Activated CD4-positive, alpha-beta T cell treated with anti-CD3 and anti-CD28 coated beads, Interleukin-2, Interleukin-6, amounts not matched to agents 100 ng/mL and 50 ng/mL, durations not matched to agents 16 hours and 8 hours (primary cell): ENCODE data around the gene ADGRF4.
A peak's percentile ranks its signal among the peaks of the same experiment; 100 is the strongest.

ENCODE experiments used
- DNase-seq: peaks from one replicate; pipeline ENCODE4 v3.0.0-alpha.2; 2020

ADGRF4 gene

DNA sequence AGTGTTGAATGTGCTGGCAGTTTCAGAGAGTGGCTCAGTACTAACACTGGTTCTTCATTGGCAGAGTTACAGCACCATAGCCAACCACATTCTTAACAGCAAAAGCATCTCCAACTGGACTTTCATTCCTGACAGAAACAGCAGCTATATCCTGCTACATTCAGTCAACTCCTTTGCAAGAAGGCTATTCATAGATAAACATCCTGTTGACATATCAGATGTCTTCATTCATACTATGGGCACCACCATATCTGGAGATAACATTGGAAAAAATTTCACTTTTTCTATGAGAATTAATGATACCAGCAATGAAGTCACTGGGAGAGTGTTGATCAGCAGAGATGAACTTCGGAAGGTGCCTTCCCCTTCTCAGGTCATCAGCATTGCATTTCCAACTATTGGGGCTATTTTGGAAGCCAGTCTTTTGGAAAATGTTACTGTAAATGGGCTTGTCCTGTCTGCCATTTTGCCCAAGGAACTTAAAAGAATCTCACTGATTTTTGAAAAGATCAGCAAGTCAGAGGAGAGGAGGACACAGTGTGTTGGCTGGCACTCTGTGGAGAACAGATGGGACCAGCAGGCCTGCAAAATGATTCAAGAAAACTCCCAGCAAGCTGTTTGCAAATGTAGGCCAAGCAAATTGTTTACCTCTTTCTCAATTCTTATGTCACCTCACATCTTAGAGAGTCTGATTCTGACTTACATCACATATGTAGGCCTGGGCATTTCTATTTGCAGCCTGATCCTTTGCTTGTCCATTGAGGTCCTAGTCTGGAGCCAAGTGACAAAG lies 17.0 kb upstream of the ADGRF4 start:
- no peak for DNase-seq

DNA sequence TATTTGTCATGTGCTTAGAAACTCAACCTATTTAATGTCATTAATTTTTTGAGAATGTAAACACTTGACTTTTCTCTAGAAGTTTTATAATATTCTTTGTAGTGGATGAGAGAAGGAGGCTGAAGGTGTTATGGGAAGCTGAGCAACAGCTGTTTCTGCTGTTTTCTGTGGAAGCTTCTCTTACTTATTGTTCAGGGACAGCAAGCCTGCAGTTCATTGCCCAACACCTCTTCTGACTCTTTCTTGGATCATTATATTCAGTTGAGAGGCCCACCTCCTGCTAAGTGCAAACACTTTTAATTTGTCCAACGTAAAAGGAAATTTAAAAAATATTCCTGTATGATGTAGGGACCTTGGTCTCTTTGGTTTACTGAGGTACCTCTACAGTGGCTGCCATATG lies 12.0 kb upstream of the ADGRF4 start:
- DNase-seq: no peak

DNA sequence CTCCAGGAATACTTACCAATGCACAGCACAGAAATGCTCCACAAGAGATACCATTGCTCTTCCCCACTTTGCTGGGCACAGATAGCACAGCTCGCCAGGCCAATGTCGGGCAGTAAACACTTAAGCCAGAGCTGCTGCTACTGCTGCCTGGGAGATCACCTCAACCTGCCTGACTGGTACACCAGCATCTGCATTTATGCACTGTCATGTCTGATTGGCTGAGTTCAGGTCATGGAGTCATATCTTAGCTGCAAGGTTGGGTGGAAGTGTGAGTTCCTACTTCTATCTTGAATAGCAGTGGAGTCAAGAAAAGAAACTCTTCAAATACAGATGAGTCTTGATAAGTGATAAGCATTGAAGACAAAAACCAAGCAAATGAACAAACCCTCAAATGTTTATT lies 10.9 kb upstream of the ADGRF4 start:
- DNase-seq: no peak

DNA sequence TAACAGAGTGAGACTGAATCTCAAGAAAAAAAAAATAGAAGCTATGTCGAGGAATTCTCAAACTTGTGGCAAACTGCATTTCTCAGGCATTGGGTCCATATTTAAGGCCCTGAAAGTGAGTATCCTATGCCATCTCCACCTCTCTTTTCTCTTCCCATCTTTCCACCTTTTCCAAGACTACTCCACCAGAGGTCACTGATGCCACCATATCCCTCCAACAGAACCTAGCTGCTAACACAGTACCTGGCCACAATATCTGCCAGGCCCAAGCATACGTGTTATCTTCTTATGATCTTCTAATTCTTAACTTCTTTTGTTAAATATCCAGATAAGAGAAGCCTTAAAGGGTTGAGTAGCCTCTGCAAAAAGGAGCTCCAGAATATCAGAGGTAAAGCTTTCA lies 8.2 kb upstream of the ADGRF4 start:
- no peak for DNase-seq

DNA sequence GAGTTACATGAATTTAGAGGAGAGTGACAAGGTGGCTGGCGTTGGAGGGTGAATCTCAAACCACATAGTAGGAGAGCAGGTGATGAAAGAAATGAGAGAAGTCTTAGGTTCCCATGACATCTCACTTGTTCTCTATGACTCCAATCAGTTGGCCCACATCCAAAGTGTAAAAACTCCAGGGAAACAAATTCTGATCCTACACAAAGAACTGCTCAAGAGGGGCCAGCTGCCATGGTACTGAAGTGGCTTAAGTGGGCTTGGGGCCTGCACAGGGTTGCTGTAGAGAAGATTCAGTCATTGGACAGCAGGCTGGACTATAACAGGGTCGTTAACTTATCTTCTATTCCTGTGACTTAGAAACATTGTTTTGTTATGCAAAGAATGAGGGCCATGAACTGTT lies 7.6 kb upstream of the ADGRF4 start:
- DNase-seq: no peak

DNA sequence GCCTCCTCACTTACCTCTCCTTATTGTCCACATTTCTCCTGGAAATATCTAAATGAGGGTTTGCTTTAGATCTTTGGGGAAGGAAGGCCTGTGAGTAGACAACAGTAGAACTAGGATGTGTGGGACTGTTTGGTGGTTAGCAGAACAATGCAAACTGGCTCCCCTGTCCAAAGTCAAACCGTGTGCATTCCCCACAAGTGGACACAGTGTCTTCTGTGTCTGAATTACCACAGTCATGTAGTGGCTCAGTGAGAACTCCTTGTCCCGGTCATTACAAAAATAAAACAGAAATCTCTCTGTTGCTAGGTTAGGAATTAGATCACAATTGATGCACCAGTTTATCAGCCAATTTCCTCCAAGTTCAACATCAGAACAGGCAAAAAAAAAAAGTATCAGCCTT lies 455 bp upstream of the ADGRF4 start:
- DNase-seq: no peak

DNA sequence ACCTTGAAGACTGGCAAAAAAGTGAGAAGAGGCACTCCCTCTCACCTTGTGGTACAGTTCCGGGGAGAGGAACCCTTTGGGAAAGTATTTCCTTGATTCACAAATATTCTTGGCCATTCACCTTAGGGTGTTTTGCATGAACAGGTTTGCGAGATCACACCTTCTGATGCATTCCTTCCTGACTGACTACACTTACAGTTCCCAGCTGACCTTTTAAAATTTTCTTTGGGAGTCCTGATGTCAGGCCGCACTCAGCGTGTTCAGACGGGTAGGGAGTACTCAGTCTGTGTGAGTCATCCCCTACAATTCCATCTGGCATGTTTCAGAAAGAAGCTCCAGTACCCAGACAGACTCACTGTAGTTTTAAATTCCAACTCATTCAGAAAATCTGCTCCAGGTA lies 1.7 kb downstream of the ADGRF4 start:
- no peak for DNase-seq

DNA sequence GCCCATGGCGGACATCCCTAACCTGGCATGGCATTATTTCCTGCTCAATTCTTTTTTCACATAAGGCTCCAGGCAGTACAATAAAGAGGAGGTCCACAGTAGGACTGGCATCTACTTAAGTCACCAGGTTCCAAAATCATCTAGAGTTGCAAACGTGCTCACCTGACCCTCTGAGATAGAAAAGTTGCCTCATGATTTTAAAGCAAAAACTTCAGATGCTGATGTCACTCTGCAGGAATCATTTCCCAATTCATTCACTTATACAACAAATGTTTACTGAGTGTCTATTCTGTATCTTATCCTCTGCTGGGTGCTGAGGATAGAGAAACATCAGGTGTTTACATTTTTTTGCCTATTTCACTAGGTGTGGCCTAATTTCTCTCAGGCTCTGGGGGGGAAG lies 2.2 kb downstream of the ADGRF4 start:
- DNase-seq: no peak

DNA sequence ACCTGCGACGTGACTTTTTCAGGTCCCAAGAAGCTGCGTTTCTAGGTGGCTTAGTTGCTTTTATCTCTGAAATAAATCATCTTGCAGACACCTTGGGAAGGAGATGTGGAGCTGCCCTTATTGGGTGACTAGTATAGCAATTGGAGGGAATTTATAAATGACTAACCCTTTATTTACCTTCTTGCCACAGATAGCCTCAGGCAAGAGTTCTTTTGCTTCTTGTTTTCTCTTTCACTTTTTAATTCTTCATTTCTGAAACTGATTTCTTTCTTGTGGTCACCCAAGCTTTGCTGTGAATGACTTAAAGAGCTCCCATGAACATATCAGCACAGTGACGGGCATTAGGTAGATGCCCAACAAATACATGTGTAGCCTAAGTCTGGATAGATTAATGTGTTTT lies 3.0 kb downstream of the ADGRF4 start:
- DNase-seq: peak; percentile 6

DNA sequence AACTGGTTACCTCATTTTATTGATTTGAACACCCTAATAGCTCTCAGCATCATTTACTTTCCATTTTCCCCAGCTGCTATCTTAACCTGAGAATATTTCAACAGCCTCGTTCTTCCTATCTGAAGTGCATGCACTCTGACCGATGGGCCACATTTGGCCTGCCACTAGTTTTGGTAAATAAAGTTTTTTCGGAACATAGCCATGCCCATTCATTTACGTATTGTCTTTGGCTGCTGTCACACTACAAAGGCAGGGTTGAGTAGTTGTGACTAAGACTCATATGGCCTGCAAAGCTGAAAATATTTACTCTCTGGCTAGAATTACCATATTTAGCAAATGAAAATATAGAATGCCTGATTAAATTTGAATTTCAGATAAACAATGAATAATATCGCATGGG lies 10.8 kb downstream of the ADGRF4 start:
- no peak for DNase-seq

DNA sequence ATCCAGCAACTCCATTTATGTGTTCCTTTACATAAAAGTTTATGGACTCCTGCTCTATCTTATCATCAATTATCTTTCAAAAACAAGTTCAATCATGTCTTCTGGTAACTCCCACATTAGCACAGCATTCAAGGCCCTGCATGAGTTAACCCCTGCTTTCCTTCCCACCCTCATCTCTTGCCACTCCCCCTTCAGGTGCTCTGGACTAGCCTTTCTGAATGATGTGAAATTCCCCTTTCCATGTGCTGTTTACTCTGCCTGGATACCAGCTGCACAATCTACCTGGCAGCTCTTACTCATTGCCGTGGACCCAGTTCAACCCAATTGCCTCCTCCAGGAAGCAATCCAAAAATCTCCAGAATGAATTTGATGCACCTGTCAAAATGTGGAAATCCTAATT lies 11.9 kb downstream of the ADGRF4 start:
- no peak for DNase-seq

DNA sequence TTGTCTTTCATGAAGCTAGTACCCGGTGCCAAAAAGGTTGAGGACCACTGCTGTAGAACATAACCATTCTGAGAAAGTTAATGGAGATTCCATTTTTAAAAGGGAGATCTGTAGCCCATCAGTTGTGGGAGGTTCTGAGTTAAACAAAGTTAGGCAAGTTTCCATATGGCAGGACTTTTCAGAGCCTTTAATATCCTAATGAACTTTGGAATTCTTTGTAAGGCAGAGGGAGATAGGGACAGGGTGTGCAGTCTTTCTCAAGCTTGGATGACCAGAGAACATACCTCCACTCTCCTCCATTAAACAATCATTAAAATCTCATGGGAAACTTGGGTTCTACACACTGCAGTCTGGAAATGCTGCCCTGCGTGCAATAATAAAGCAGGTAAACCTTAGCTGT lies 14.8 kb downstream of the ADGRF4 start:
- no peak for DNase-seq

DNA sequence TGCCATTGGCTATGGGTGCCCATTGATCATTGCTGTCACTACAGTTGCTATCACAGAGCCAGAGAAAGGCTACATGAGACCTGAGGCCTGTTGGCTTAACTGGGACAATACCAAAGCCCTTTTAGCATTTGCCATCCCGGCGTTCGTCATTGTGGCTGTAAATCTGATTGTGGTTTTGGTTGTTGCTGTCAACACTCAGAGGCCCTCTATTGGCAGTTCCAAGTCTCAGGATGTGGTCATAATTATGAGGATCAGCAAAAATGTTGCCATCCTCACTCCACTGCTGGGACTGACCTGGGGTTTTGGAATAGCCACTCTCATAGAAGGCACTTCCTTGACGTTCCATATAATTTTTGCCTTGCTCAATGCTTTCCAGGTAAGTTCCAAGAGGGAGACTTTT lies 16.4 kb downstream of the ADGRF4 start:
- DNase-seq: peak; percentile 1

DNA sequence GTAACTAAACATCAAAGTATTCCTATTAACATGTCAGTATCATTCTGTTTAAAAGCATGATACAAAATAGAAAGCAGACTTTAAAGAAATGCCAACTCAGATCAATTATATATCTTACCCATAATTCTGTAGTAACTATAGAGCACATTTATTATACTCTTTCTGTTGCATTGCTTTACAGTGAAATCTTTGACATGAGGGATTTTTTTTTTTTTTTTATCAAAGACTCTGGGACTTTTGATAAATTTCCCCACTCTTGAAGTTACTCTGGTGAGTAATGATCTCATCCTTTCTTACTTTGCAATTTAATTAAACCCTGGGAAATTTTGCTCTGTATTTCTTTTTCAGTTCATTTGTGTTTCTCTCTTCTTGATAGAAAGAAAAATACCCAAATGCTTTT lies 17.4 kb downstream of the ADGRF4 start:
- no peak for DNase-seq

DNA sequence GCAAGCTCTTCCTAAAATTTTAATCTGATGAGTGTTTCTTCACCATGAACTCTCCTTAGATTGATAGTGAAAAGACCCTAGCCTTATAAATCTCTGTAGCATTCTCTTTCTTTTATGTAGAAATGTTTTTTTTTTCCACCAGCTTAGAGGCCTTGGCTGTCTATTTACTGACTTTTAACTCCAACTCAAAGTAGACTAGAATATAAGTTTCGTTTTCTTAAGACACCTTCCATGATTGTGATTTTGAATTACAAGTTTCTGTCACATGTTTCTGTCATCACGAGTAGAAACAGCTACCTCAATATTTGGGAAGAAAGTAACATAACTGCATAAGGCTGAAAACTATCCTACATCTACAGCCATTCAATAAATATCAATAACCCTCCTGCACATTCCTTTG lies 17.8 kb downstream of the ADGRF4 start:
- no peak for DNase-seq

DNA sequence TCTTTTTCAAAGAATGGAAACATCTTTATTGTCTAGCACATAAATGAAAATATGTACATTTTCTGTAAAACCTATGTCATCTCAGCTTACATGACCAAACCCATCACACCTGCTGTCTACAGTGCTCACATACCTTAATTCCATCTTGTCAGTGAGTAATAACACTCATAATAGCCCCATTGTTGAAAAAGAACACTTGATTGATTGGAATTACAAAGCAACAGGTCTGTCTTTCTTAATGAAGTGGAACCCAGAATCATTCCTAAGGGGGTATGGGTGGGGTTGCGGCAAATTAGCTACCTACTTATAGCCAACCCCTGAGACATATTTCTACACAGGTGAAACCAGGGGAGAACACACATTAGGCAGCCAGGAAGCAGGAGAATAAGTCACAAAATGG lies 20.2 kb downstream of the ADGRF4 start:
- DNase-seq: no peak

DNA sequence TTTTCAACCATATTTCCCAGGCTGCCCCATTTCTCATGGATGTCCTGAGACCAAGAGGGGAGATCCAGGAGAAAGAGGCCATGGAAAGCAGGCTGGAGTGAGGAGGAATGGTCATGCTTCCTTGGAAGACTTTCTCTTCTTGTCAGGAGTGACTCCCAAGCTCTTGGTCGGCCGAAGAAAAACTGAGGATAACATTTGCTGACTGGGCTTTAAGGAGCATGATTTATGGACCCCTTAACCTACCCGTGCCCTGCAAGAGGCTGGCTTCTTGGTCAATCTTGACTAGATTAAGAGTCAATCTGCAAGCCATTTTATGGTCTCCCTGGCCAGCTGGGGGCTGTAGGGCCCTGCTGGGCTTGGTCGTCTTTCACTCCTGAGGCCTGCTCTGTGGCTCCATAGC lies 22.8 kb downstream of the ADGRF4 start:
- DNase-seq: no peak

DNA sequence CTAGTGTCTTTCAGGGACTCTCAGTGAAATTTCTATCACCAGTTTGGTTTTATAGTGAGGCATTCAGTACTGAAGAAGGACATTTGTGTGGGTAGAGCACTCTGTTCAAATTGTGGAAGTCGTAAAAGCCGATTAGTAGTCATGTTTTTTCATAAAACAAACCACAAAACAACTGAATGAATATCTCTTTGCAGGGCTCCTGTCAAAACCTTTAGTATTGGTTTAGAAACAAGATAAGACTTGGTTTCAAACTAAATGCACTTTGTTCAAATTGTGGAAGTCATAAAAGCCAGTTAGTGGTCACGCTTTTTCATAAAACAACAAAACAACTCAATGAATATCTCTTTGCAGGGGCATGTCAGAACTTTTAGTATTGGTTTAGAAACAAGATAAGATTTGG lies 23.8 kb downstream of the ADGRF4 start:
- no peak for DNase-seq

DNA sequence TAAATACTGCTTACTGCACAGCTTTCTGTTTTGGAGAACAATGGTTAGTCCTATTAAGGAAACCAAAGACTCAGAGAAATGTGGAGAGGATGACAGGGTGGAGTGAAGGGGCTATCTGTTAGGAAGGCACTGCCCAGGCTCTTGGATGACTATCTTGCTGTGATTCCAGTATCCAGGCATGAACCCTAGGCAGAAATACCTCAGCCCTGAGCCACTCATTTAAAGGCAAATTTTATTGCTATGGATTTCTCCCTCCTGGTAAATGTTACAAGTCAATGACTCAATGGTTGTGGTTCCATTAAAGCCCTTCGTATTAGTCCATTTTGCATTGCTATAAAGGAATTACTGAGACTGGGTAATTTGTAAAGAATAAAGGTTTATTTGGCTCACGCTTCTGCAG lies 25.9 kb downstream of the ADGRF4 start:
- DNase-seq: no peak

DNA sequence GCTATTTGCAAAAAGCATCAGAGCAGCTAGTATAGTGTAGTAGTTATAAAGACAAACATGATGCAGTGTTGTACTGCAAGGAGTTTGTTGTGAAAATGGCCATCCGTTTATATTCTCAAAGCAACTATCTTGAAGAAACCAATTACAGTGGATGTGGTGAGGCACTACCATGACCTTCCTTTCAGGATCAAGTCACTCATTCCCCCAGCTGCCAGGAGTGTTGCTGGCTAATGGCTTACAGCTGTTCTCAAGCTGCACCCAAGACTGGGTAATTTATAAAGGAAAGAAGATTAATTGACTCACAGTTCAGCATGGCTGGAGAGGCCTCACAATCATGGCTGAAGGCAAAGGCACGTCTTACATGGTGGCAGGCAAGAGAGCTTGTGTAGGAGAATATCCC lies 29.0 kb downstream of the ADGRF4 start:
- no peak for DNase-seq

DNA sequence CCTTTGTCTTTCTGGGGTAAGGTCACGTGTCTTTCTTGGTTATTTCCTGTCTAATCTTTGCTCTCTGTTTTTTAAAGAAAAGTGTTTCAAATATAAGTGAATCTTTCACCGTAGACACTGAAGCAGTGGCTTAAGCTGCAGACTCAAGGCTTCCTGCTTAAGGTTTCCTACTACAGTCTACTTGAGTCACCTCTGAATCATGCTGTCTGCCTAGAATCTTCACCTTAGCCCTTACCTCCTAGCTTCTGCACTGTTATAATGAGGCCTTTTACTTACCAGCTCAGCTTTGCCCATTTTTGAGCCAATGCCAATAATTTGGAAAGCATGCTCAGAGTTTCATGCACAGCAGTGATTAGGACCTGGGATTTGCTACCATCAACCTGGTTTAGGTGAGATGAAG lies 30.6 kb downstream of the ADGRF4 start:
- DNase-seq: no peak

DNA sequence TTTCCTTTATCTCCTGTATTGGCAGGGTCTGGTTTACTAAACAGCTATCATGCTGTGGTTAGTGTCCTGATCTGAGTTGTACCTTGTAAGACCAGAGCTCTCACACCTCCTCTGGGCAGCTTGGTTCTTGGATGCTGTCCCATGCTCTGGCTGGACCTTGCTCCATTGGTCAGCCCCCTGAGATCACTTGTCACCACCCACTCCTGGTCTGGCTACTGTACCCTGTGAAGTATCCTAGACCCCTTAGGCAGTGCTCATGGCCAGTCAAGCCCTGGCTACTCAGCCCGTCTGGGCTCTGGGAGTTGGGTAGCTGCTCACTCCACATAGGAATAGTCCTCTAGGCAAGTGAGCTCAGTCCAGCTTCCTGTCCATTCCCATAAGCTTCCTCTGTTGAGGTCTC lies 31.1 kb downstream of the ADGRF4 start:
- no peak for DNase-seq

DNA sequence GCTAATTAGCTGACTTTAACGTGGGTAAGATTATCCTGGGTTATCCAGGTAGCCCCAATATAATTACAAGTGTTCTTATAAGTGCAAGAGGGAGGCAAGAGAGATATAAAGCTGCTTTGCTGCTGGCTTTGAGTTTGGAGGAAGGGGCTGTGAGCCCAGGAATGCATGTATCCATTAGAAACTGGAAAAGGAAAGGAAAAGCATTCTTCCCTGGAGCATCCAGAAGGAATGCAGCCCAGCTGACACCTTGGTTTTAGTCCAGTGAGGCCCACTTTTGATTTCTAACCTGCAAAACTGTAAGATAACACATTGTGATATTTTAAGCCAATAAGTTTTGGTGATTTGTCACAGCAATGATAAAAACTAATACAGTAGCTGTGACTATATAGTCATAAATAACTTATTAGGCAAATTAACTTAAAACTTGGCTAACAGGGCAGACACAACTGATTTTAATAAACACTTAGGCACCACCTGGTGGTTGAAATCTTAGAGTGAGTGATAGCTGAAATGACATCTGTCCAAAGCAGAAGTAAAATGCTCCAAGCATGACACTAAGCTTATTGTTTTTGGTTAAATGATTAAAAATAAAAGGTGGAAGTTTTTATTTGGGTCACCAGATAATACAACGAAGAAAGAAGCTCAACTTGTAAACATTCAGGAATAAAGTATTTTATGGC lies 35.6 kb downstream of the ADGRF4 start:
- no peak for DNase-seq

DNA sequence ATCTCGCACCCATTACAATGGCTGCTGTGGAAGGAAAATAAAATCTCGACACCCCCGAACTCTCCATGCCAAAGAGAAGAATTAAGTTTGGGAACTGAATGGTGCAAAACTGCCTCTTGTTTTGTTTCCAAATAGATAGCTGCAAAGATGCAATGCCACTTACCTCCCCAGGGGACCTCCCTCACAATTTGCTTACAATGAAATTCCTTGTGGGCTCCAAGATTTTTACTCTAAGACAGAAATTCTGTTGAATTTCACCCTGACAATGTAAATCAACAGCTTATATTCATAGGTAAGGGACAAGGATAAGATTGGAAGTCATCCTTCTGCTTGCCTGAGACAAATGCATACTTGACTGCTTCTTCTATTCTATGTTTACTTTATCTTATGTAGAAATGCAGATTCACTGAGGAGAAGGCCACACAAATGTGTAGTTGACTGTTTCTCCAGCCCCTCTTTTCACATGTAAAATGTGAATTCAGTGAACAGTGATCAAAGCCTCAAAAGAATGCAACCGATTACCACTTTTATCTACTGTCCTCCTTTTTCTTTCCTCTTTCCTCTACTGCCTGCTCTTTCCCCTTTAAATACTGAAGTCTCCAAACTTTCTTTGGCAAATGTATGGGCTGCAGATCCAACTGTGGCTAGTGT lies 36.6 kb downstream of the ADGRF4 start:
- DNase-seq: no peak
